HepG2 (cell line): ENCODE measurements around the gene ACSF3. TPM values are rescaled to one million over a fixed set of nuclear protein-coding genes. Genes with fewer than 3 reads are reported as not detected.

Experiments
- ATAC-seq: fragments of 200-7000 bp; cut with Tn5 transposase; 3 replicates; pipeline ENCODE4 v1.9.1; 2020; ENCODE audit warnings: mild to moderate bottlenecking, moderate library complexity
- BruUV-seq: library from RNA; stranded (reverse); fragments of 400-500 nt; replicated peaks from 2 replicates; lab custom pipeline; 2021; lab: Mats Ljungman, UMichigan
- CTCF ChIA-PET: fragments of 300-600 bp; formaldehyde crosslinking; extraction: SDS; loops from one replicate; lab custom pipeline; 2021; ENCODE audit warnings: low total read pairs, inconsistent platforms, low intra/inter-chr PET ratio; lab: Yijun Ruan, JAX
- POLR2A ChIA-PET: fragments of 350-600 bp; sonication (Branson Sonifier 250); formaldehyde crosslinking; loops from one replicate; lab custom pipeline; 2020; ENCODE audit warnings: antibody characterized with exemption, inconsistent platforms; lab: Yijun Ruan, JAX
- DNase-seq: peaks from one replicate; pipeline ENCODE4 v3.0.0-alpha.2; 2015; ENCODE audit warnings: low spot score
- FAIRE-seq: peaks from 3 replicates; lab custom pipeline; 2011; peaks lifted over from hg19 to GRCh38; lab: Jason Lieb, UNC
- H2AFZ ChIP-seq: one replicate; pipeline ENCODE4 v1.6.1; 2011; ENCODE audit warnings: low read length, inconsistent platforms
- H3K27ac ChIP-seq: fragments of 300-600 bp; 3 replicates; pipeline ENCODE4 v1.8.0; 2011; ENCODE audit warnings: mixed run types, mild to moderate bottlenecking, mixed read lengths, low read length, inconsistent platforms; ENCODE audit not compliant: insufficient read depth; ENCODE audit errors: extremely low read length
- H3K27me3 ChIP-seq, 2 experiments: fragments of 200-600 bp in 1 of 2; 2 replicates in 1 of 2; 3 replicates in 1 of 2; pipeline versions ENCODE4 v1.6.0 to v1.8.0; 2011; ENCODE audit warnings: low read length in 2 of 2, mild to moderate bottlenecking in 2 of 2, moderate library complexity in 2 of 2, inconsistent platforms in 1 of 2; ENCODE audit not compliant: insufficient read depth in 2 of 2, control insufficient read depth in 1 of 2
- H3K36me3 ChIP-seq, 2 experiments: fragments of 200-600 bp in 1 of 2; replicated peaks in 1 of 2; 2 replicates in 1 of 2; 3 replicates in 1 of 2; pipeline versions ENCODE4 v1.5.1 to v1.8.0; 2011; ENCODE audit warnings: low read length in 2 of 2, inconsistent platforms in 1 of 2; ENCODE audit not compliant: insufficient read depth in 2 of 2, control insufficient read depth in 1 of 2
- H3K4me1 ChIP-seq: 2 replicates; pipeline ENCODE4 v1.5.1; 2012; ENCODE audit warnings: low read length, inconsistent platforms; ENCODE audit not compliant: insufficient read depth
- H3K4me2 ChIP-seq: 2 replicates; pipeline ENCODE4 v1.6.0; 2011; ENCODE audit warnings: low read depth, low read length, inconsistent platforms
- H3K4me3 ChIP-seq, 3 experiments: fragments of 200-600 bp in 1 of 3; sonication (generic), shearing (Covaris generic) in 1 of 3; replicated peaks in 1 of 3; 2 replicates each; pipeline ENCODE4 v1.5.1; 2011 to 2016; ENCODE audit warnings: low read length in 3 of 3, inconsistent platforms in 2 of 3, low read depth in 2 of 3, mild to moderate bottlenecking in 2 of 3, control low read depth in 1 of 3, mixed read lengths in 1 of 3; ENCODE audit not compliant: insufficient read depth in 1 of 3
- H3K79me2 ChIP-seq: one replicate; pipeline ENCODE4 v1.6.1; 2011; ENCODE audit warnings: low read length, inconsistent platforms; ENCODE audit not compliant: insufficient read depth
- H3K9ac ChIP-seq: 2 replicates; pipeline ENCODE4 v1.6.0; 2011; ENCODE audit warnings: mild to moderate bottlenecking, low read depth, low read length, inconsistent platforms; ENCODE audit not compliant: insufficient read depth
- H3K9me3 ChIP-seq: 2 replicates; pipeline ENCODE4 v1.5.1; 2012; ENCODE audit warnings: mild to moderate bottlenecking, low read length
- H4K20me1 ChIP-seq: 2 replicates; pipeline ENCODE4 v1.6.0; 2011; ENCODE audit warnings: inconsistent platforms, mild to moderate bottlenecking, low read length, moderate library complexity; ENCODE audit not compliant: insufficient read depth
- RBFOX2 ChIP-seq: fragments of 200-400 bp; formaldehyde crosslinking; IDR thresholded peaks from 2 replicates; pipeline ENCODE4 v1.6.1; 2017; ENCODE audit warnings: low read depth, mild to moderate bottlenecking, low read length
- TBX3 ChIP-seq: fragments of 450-650 bp; IDR thresholded peaks from 2 replicates; pipeline ENCODE4 v1.6.1; 2017; ENCODE audit warnings: antibody characterized with exemption, mild to moderate bottlenecking, inconsistent platforms, borderline replicate concordance
- ZNF224 ChIP-seq: sonication (generic); formaldehyde crosslinking; IDR thresholded peaks from 2 replicates; pipeline ENCODE4 v1.5.0; 2020; ENCODE audit warnings: mild to moderate bottlenecking, missing genetic modification reagents
- ZNF780A ChIP-seq: sonication (generic); formaldehyde crosslinking; IDR thresholded peaks from 2 replicates; pipeline ENCODE4 v1.8.0; 2022; ENCODE audit warnings: mild to moderate bottlenecking, missing genetic modification reagents, moderate library complexity
- ZUFSP ChIP-seq: sonication (generic); formaldehyde crosslinking; IDR thresholded peaks from 2 replicates; pipeline ENCODE4 v1.9.0; 2021; ENCODE audit warnings: missing genetic modification reagents, mild to moderate bottlenecking, borderline replicate concordance
- WGBS: methylation state at CpG from one replicate; pipeline ENCODE4 v1.1.6; 2017; ENCODE audit warnings: low lambda C conversion rate; 5-methylcytosine and 5-hydroxymethylcytosine counted together
- in situ Hi-C: cut with HindIII; loops from 2 replicates; pipeline ENCODE4 v1.10.0; 2017; ENCODE audit warnings: low pct_unique_long_range_greater_than_20kb; ENCODE audit not compliant: extremely low pct_ligation_motif_present
- intact Hi-C: fragments of 100-400 bp; cut with micrococcal nuclease; formaldehyde crosslinking; loops from one replicate; pipeline ENCODE4 v1.10.0; 2022; ENCODE audit not compliant: unreplicated experiment
- polyA plus RNA-seq, 8 experiments: library from polyadenylated mRNA; depleted of rRNA in 3 of 8; stranded (reverse) in 7 of 8; unstranded in 1 of 8; fragments of >200 nt; fragmentation: Illumina TruSeq in 4 of 8; extraction: Trizol in 4 of 8; gene quantifications; 2 replicates each; pipeline versions ENCODE4 v1.2.1 to v1.2.3, GENCODE V29; 2011 to 2016; ENCODE audit warnings: low read depth in 4 of 8, missing spikeins in 1 of 8, mixed read lengths in 1 of 8; ENCODE audit not compliant: insufficient read depth in 1 of 8
- total RNA-seq, 5 experiments: library from RNA; depleted of rRNA; stranded (reverse); fragments of >200 nt; fragmentation: Illumina TruSeq; extraction: Trizol; gene quantifications; 2 replicates each; pipeline ENCODE4 v1.2.3, GENCODE V29; 2016; ENCODE audit warnings: low read depth in 1 of 5

Gene ACSF3
- total and polyA plus RNA-seq, 2 of the 13 experiments (the other 11 are each of a cell fraction or from before 2014, with no cell fraction given) = 14.9 to 30.6 TPM

GRCh38 chr16:89101303-89102040 is 7.8 kb downstream of the ACSF3 start (continued):
- TF ChIP-seq ZNF780A (CRISPR knock-in tag) (no peak), ZUFSP (no peak)
- TF ChIP-seq, all 625 proteins: peak for 0

GRCh38 chr16:89102041-89102471 is 8.4 kb downstream of the ACSF3 start:
- no peak for ATAC-seq
- Histone ChIP-seq H3K9me3 (no peaks in the 10 kb centered on the region), H3K27ac (no peak overlapping the region), H3K36me3 (peaks cover 44 to 65% of the 10 kb centered on the region in 2 experiments), H3K9ac (no peak overlapping the region), H3K27me3 (no peaks in the 10 kb centered on the region)
- intact Hi-C loops = no loop called here
- POLR2A ChIA-PET = interaction anchor here (1.4 kb wide), 1 partner anchor 9 kb away, joined by 3 read pairs; the partner anchor contains the start of gene ACSF3
- FAIRE-seq = no peak
- TF ChIP-seq TBX3 (no peak), ZNF224 (CRISPR knock-in tag) (no peak), RBFOX2 (0 out of 2 replicates have a peak, but pooled peaks have one; percentile 6)
- TF ChIP-seq, all 625 proteins: peak for 1
- Histone ChIP-seq H3K79me2 (peaks cover 12% of the 10 kb centered on the region), H3K4me3 (no peak overlapping the region), H3K4me1 (peaks cover 39% of the 10 kb centered on the region), H4K20me1 (peaks cover 12% of the 10 kb centered on the region; the same call in 1 of the 2 replicates), H2AFZ (no peak overlapping the region), H3K4me2 (no peak overlapping the region)
- CTCF ChIA-PET = no interaction called here
- no TSS peak for BruUV-seq
- 100% methylated on average over 3 of the region's 14 CpGs for WGBS
- in situ Hi-C loops = no loop called here
- DNase-seq = no peak
